PC-9 (cell line): ENCODE measurements around the gene NUBPL. TPM values are rescaled to one million over a fixed set of nuclear protein-coding genes. Genes with fewer than 3 reads are reported as not detected.

ENCODE experiments used
- BruUV-seq: library from RNA; stranded (reverse); fragments of 400-500 nt; replicated peaks from 2 replicates; lab custom pipeline; 2021; lab: Mats Ljungman, UMichigan
- CTCF ChIA-PET: fragments of 300-600 bp; sonication (Branson Sonifier 250); formaldehyde crosslinking; loops from one replicate; lab custom pipeline; 2022; ENCODE audit warnings: antibody characterized with exemption; lab: Charles Lee
- POLR2A ChIA-PET: fragments of 300-600 bp; sonication (Branson Sonifier 250); formaldehyde crosslinking; loops from one replicate; lab custom pipeline; 2022; ENCODE audit warnings: antibody characterized with exemption; ENCODE audit not compliant: unreplicated experiment; lab: Charles Lee
- DNase-seq, 2 experiments: peaks; one replicate each; pipeline versions ENCODE4 v3.0.0 to v3.0.0-alpha.2; 2015 to 2022; ENCODE audit warnings: mixed read lengths in 1 of 2
- H2AFZ ChIP-seq: fragments of 200-600 bp; sonication (generic); 2 replicates; pipeline ENCODE4 v1.8.1; 2017; ENCODE audit warnings: antibody characterized with exemption
- H3F3A ChIP-seq: fragments of 200-600 bp; sonication (generic); 2 replicates; pipeline ENCODE4 v1.8.1; 2017; ENCODE audit warnings: antibody characterized with exemption, mild to moderate bottlenecking, low read depth; ENCODE audit not compliant: insufficient read depth
- H3K27ac ChIP-seq: fragments of 200-600 bp; sonication (generic); 2 replicates; pipeline ENCODE4 v1.6.1; 2016; ENCODE audit warnings: mixed run types
- H3K27me3 ChIP-seq: fragments of 200-600 bp; sonication (generic); 2 replicates; pipeline ENCODE4 v1.6.1; 2016; ENCODE audit warnings: low read depth, mixed run types; ENCODE audit not compliant: insufficient read depth
- H3K36me3 ChIP-seq: fragments of 200-600 bp; sonication (generic); 2 replicates; pipeline ENCODE4 v1.6.1; 2016; ENCODE audit warnings: low read depth, mixed run types
- H3K4me1 ChIP-seq: fragments of 200-600 bp; sonication (generic); replicated peaks from 2 replicates; pipeline ENCODE4 v1.6.1; 2016; ENCODE audit warnings: mixed run types; ENCODE audit not compliant: insufficient read depth
- H3K4me2 ChIP-seq: fragments of 200-600 bp; sonication (generic); 2 replicates; pipeline ENCODE4 v1.6.1; 2017; ENCODE audit warnings: mixed run types
- H3K4me3 ChIP-seq: fragments of 200-600 bp; sonication (generic); 2 replicates; pipeline ENCODE4 v1.6.1; 2016; ENCODE audit warnings: mixed run types
- H3K79me2 ChIP-seq: fragments of 200-600 bp; sonication (generic); 2 replicates; pipeline ENCODE4 v1.6.1; 2017; ENCODE audit warnings: low read depth, mixed run types
- H3K9me2 ChIP-seq: fragments of 200-600 bp; sonication (generic); 2 replicates; pipeline ENCODE4 v1.8.1; 2017; ENCODE audit warnings: mild to moderate bottlenecking; ENCODE audit not compliant: insufficient read depth
- H3K9me3 ChIP-seq: fragments of 200-600 bp; sonication (generic); 2 replicates; pipeline ENCODE4 v1.8.1; 2016; ENCODE audit warnings: low read depth; ENCODE audit not compliant: insufficient read depth
- H4K20me1 ChIP-seq: fragments of 200-600 bp; sonication (generic); 2 replicates; pipeline ENCODE4 v1.8.1; 2017; ENCODE audit not compliant: insufficient read depth
- EZH2 ChIP-seq: fragments of 200-600 bp; sonication (generic); IDR thresholded peaks from 2 replicates; pipeline ENCODE4 v1.8.0; 2017; ENCODE audit warnings: antibody characterized with exemption, low read depth
- intact Hi-C: fragments of 100-400 bp; cut with micrococcal nuclease; formaldehyde crosslinking; loops from one replicate; pipeline ENCODE4 v1.10.0; 2022; ENCODE audit not compliant: unreplicated experiment
- total RNA-seq: library from RNA; stranded (reverse); gene quantifications from 2 replicates; pipeline ENCODE4 v1.2.3, GENCODE V29; 2021
- TF ChIP-seq, protein P1 (sequence below): fragments of 200-600 bp; sonication (generic); conservative IDR thresholded peaks from 2 replicates; pipeline ENCODE4 v1.6.1; 2017; ENCODE audit warnings: mixed run types, antibody characterized with exemption, mild to moderate bottlenecking, moderate library complexity

Gene NUBPL
- total RNA-seq, 1 experiment from 2014 or later: 14.6 TPM

DNA sequence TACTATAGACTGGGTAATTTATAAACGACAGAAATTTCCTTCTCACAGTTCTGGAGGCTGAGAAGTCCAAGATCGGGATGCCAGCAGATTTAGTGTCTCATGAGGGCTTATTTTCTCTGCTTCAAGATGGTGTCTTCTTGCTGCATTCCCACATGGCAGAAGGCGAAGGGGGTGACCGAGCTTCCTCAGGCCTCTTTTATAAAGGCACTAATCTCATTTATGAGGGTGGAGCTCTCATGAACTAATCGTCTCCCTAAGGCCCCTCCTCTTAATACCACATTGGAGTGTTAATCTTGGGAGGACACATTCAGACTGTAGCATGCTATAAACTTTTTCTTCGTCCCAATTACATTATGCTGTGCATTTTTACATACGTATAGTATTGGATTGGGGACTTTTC, 315.5 kb downstream of the NUBPL start:
- no peak for DNase-seq
- Histone ChIP-seq H3K9me3 (no peaks in the 10 kb centered on the region), H3K9me2 (no peaks in the 10 kb centered on the region), H3K36me3 (no peaks in the 10 kb centered on the region), H3K27ac (no peak overlapping the region), H3K27me3 (no peaks in the 10 kb centered on the region), H3F3A (peaks cover 8% of the 10 kb centered on the region; the same call in 1 of the 2 replicates), H2AFZ (no peak overlapping the region), H4K20me1 (no peaks in the 10 kb centered on the region), H3K79me2 (no peaks in the 10 kb centered on the region), H3K4me2 (no peak overlapping the region), H3K4me3 (no peak overlapping the region), H3K4me1 (peaks cover 4% of the 10 kb centered on the region; the same call in 1 of the 2 replicates)
- no peak for TF ChIP-seq EZH2
- TF ChIP-seq, protein P1, sequence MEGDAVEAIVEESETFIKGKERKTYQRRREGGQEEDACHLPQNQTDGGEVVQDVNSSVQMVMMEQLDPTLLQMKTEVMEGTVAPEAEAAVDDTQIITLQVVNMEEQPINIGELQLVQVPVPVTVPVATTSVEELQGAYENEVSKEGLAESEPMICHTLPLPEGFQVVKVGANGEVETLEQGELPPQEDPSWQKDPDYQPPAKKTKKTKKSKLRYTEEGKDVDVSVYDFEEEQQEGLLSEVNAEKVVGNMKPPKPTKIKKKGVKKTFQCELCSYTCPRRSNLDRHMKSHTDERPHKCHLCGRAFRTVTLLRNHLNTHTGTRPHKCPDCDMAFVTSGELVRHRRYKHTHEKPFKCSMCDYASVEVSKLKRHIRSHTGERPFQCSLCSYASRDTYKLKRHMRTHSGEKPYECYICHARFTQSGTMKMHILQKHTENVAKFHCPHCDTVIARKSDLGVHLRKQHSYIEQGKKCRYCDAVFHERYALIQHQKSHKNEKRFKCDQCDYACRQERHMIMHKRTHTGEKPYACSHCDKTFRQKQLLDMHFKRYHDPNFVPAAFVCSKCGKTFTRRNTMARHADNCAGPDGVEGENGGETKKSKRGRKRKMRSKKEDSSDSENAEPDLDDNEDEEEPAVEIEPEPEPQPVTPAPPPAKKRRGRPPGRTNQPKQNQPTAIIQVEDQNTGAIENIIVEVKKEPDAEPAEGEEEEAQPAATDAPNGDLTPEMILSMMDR: no peak
- BruUV-seq: no TSS peak
- intact Hi-C loops: no loop called here
- ChIA-PET CTCF (no interaction called here), POLR2A (no interaction called here)

DNA sequence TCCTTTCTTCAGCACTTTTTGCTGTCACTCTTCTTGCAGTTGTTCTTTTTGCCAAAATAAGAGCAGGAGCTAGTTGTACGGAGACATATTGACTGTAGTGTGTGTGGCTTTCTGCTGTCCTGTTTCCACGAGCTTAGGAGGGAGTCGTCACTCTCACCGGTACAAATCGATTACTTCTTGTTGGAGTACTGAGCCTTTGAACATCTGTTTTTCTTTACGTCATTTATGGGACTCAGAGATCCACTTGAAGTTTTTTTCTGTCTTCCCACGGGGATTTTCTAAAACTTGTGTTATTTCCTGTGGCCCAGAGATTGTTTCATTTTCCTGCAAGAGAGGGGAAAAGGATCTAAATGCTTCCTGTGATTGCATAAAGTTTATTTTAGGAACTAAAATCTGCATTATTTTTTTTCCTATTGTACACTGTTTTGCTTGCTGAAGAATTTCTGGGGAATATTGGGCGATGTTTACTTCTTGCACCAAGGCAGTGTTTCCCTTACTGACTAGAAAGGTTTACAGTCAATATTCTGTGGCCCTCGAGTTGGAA, 316.1 kb downstream of the NUBPL start:
- POLR2A ChIA-PET: no interaction called here
- Histone ChIP-seq H3K27ac (no peak overlapping the region), H3K4me2 (no peak overlapping the region), H3K4me3 (no peak overlapping the region), H3K9me2 (no peaks in the 10 kb centered on the region), H3K9me3 (no peaks in the 10 kb centered on the region), H2AFZ (no peak overlapping the region), H3F3A (peaks cover 8% of the 10 kb centered on the region; the same call in 1 of the 2 replicates), H4K20me1 (no peaks in the 10 kb centered on the region), H3K4me1 (peaks cover 4% of the 10 kb centered on the region; the same call in 1 of the 2 replicates), H3K36me3 (no peaks in the 10 kb centered on the region), H3K79me2 (no peaks in the 10 kb centered on the region), H3K27me3 (no peaks in the 10 kb centered on the region)
- BruUV-seq: no TSS peak
- TF ChIP-seq, protein P1: no peak
- no peak for TF ChIP-seq EZH2
- CTCF ChIA-PET: no interaction called here
- intact Hi-C loops: no loop called here
- DNase-seq: no peak

DNA sequence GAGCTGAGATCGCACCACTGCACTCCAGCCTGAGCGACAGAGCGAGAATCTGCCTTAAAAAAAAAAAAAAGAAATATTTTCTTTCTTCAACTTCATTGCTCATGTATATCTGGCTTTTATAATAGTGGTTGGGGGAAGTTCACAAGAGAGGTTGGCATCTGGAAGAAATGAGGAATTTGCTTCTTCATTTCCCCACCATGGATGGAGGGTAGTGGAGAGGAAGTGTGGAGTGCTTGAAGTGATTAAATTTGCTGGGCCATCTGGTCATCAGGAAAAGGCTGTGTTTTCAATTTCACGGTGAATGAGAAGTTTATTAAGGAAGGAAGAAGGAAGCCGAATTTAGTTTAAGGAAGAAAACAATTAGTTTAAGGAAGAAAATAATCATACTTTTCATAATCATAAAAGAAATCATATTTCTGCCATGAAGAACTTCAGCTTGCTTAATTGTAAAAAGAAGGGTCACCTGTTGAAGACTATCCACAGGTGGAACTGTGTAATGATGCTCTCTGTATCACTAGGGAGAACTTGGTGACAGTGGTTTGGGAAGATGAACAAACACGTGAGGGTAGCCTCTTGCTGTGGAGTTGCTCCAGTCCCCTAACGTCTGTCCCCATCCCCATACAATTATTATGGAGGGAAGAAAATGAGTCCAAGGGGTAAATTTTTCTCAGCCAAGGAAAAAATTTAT, 318.6 kb downstream of the NUBPL start:
- Histone ChIP-seq H2AFZ (no peak overlapping the region), H3K4me3 (no peak overlapping the region), H3K9me3 (no peaks in the 10 kb centered on the region), H3K27ac (no peak overlapping the region), H4K20me1 (no peaks in the 10 kb centered on the region), H3K4me1 (peaks cover 4% of the 10 kb centered on the region; the same call in 1 of the 2 replicates), H3K27me3 (no peaks in the 10 kb centered on the region), H3K36me3 (no peaks in the 10 kb centered on the region), H3K79me2 (no peaks in the 10 kb centered on the region), H3K4me2 (no peak overlapping the region), H3K9me2 (no peaks in the 10 kb centered on the region), H3F3A (peaks cover 8% of the 10 kb centered on the region; the same call in 1 of the 2 replicates)
- ChIA-PET POLR2A (no interaction called here), CTCF (no interaction called here)
- no peak for TF ChIP-seq EZH2
- TF ChIP-seq, protein P1: no peak
- no peak for DNase-seq
- BruUV-seq: no TSS peak
- intact Hi-C loops: no loop called here
